Activated CD4-positive, alpha-beta T cell treated with anti-CD3 and anti-CD28 coated beads, Interleukin-2, amount 50 U/mL, for 24 hours (primary cell): ENCODE data around the gene IRF2.
"Not testable (repeated sequence)": the region's sequence is repeated elsewhere in the genome, so short reads cannot be mapped to it uniquely, and the experiment has no call there.

ENCODE experiments used
- DNase-seq, 2 donors: peaks; one replicate each; pipeline ENCODE4 v3.0.0-alpha.2; 2020; ENCODE audit warnings: low read depth in 1 of 2, low spot score in 1 of 2

Gene IRF2

GRCh38 chr4:184348311-184349233 lies 125.8 kb downstream of the IRF2 start:
- no peak for DNase-seq

GRCh38 chr4:184347251-184348239 lies 126.8 kb downstream of the IRF2 start:
- DNase-seq: no peak

- no peak for DNase-seq
Observed at GRCh38 chr4:184346682-184347081, 127.7 kb downstream of the IRF2 start.

GRCh38 chr4:184346273-184346672 lies 128.1 kb downstream of the IRF2 start:
- DNase-seq: not testable (repeated sequence)

GRCh38 chr4:184345573-184345922 lies 128.8 kb downstream of the IRF2 start:
- no peak for DNase-seq

- DNase-seq: no peak
Observed at GRCh38 chr4:184344899-184345572, 129.3 kb downstream of the IRF2 start.

- DNase-seq: no peak
Observed at GRCh38 chr4:184344435-184344834, 129.9 kb downstream of the IRF2 start.

GRCh38 chr4:184343502-184344177 lies 130.7 kb downstream of the IRF2 start:
- peak in 1 of 2 donors; percentile 33 for DNase-seq

- not testable (repeated sequence) for DNase-seq
Observed at GRCh38 chr4:184342857-184343237, 131.5 kb downstream of the IRF2 start.

- DNase-seq: no peak
Observed at GRCh38 chr4:184342167-184342856, 132.0 kb downstream of the IRF2 start.

- not testable (repeated sequence) for DNase-seq
Observed at GRCh38 chr4:184339398-184340193, 134.8 kb downstream of the IRF2 start.

GRCh38 chr4:184337907-184338306 lies 136.4 kb downstream of the IRF2 start:
- no peak for DNase-seq
